HG02759 (cell line): ENCODE results near the gene AEBP1.

Source experiments
- ATAC-seq: cut with Tn5 transposase; IDR thresholded peaks from one replicate; pipeline ENCODE4 v1.9.1; 2021; ENCODE audit warnings: mild to moderate bottlenecking, moderate library complexity; ENCODE audit not compliant: unreplicated experiment

Gene AEBP1

GRCh38 chr7:44152971-44153947, 49.1 kb downstream of the AEBP1 start:
- no peak for ATAC-seq

GRCh38 chr7:44153948-44154335, 49.8 kb downstream of the AEBP1 start:
- no peak for ATAC-seq

- no peak for ATAC-seq
Measured at GRCh38 chr7:44154703-44155102, 50.6 kb downstream of the AEBP1 start.

- no peak for ATAC-seq
Measured at GRCh38 chr7:44155191-44156185, 51.3 kb downstream of the AEBP1 start.

- ATAC-seq = no peak
Measured at GRCh38 chr7:44156453-44157010, 52.4 kb downstream of the AEBP1 start.

- ATAC-seq = no peak
Measured at GRCh38 chr7:44157116-44158080, 53.3 kb downstream of the AEBP1 start.

GRCh38 chr7:44158096-44158872, 54.1 kb downstream of the AEBP1 start:
- ATAC-seq = no peak

GRCh38 chr7:44158873-44159631, 54.9 kb downstream of the AEBP1 start:
- no peak for ATAC-seq

- ATAC-seq = no peak
Measured at GRCh38 chr7:44159824-44160630, 55.9 kb downstream of the AEBP1 start.

GRCh38 chr7:44161371-44161770, 57.2 kb downstream of the AEBP1 start:
- no peak for ATAC-seq

GRCh38 chr7:44162179-44162578, 58.0 kb downstream of the AEBP1 start:
- ATAC-seq = no peak

- no peak for ATAC-seq
Measured at GRCh38 chr7:44162785-44163395, 58.7 kb downstream of the AEBP1 start.

GRCh38 chr7:44163591-44163990, 59.4 kb downstream of the AEBP1 start:
- no peak for ATAC-seq
